Measurements from ENCODE around the gene HYAL2.

The HYAL2 gene

GRCh38 chr3:50303013-50303815, 19.3 kb downstream of the HYAL2 start, which contains the start of gene HYAL1:
Gene HYAL1, minus strand, starts transcription at chr3:50303574. Its CDS starts 618 bp downstream, at chr3:50302956.
- DNase-seq: no peak

- no peak for DNase-seq
Measured at GRCh38 chr3:50302095-50303012, 20.2 kb downstream of the HYAL2 start.

- no peak for DNase-seq
Measured at GRCh38 chr3:50300681-50301254, 21.8 kb downstream of the HYAL2 start.

GRCh38 chr3:50299929-50300680, 22.4 kb downstream of the HYAL2 start:
- DNase-seq: no peak

- no peak for DNase-seq
Measured at GRCh38 chr3:50299638-50299928, 23.0 kb downstream of the HYAL2 start.

- DNase-seq: peak; percentile 100
Measured at GRCh38 chr3:50298836-50299637, 23.5 kb downstream of the HYAL2 start, which contains the start of the genes HYAL3 and NAA80. Gene HYAL3, minus strand, starts transcription at chr3:50299405. Its CDS starts 3,803 bp downstream, at chr3:50295602. Gene NAA80, minus strand, starts transcription at chr3:50299405. Its CDS starts 1,942 bp downstream, at chr3:50297463.

GRCh38 chr3:50297896-50298725, 24.4 kb downstream of the HYAL2 start:
- DNase-seq: no peak

- no peak for DNase-seq
Measured at GRCh38 chr3:50297384-50297775, 25.2 kb downstream of the HYAL2 start.

GRCh38 chr3:50296721-50297383, 25.7 kb downstream of the HYAL2 start:
- no peak for DNase-seq

- DNase-seq: no peak
Measured at GRCh38 chr3:50295553-50296431, 26.8 kb downstream of the HYAL2 start.

- DNase-seq: no peak
Measured at GRCh38 chr3:50294492-50295403, 27.8 kb downstream of the HYAL2 start.

GRCh38 chr3:50294089-50294488, 28.5 kb downstream of the HYAL2 start:
- DNase-seq: no peak

- no peak for DNase-seq
Measured at GRCh38 chr3:50293079-50293801, 29.3 kb downstream of the HYAL2 start.

- peak; percentile 99 for DNase-seq
Measured at GRCh38 chr3:50292159-50293078, 30.1 kb downstream of the HYAL2 start, which contains the start of gene IFRD2. Gene IFRD2, minus strand, starts transcription at chr3:50292429. Its CDS starts 155 bp downstream, at chr3:50292274.

GRCh38 chr3:50290161-50290641, 32.3 kb downstream of the HYAL2 start:
- DNase-seq: no peak

GRCh38 chr3:50289130-50289529, 33.4 kb downstream of the HYAL2 start:
- DNase-seq: no peak

Measured in eye (tissue), 1 donor.